ENCODE results near the gene DSCAM.

Gene DSCAM

GRCh38 chr21:40680311-40680710 lies 166.6 kb downstream of the DSCAM start:
- TF ChIP-seq CTCF (IDR thresholded peaks at IDR 0.05): no peak

GRCh38 chr21:40678681-40679284 lies 168.2 kb downstream of the DSCAM start:
- no peak for TF ChIP-seq CTCF (IDR thresholded peaks at IDR 0.05)

- TF ChIP-seq CTCF (IDR thresholded peaks at IDR 0.05): no peak
Observed at GRCh38 chr21:40675017-40675416, 171.9 kb downstream of the DSCAM start.

- no peak for TF ChIP-seq CTCF (IDR thresholded peaks at IDR 0.05)
Observed at GRCh38 chr21:40672602-40673001, 174.4 kb downstream of the DSCAM start.

GRCh38 chr21:40671716-40672115 lies 175.2 kb downstream of the DSCAM start:
- no peak for TF ChIP-seq CTCF (IDR thresholded peaks at IDR 0.05)

- TF ChIP-seq CTCF (IDR thresholded peaks at IDR 0.05): no peak
Observed at GRCh38 chr21:40668555-40669275, 178.2 kb downstream of the DSCAM start.

GRCh38 chr21:40667967-40668366 lies 179.0 kb downstream of the DSCAM start:
- TF ChIP-seq CTCF (IDR thresholded peaks at IDR 0.05): no peak
